GM23338 (cell line): ENCODE measurements around the gene AMFR.

Experiments
- EZH2 ChIP-seq: fragments of 200-600 bp; sonication (generic); IDR thresholded peaks from one replicate; pipeline ENCODE4 v1.8.0; 2017; ENCODE audit warnings: antibody characterized with exemption, mild to moderate bottlenecking, low read depth; ENCODE audit not compliant: unreplicated experiment
- EZH2phosphoT487 ChIP-seq: fragments of 200-600 bp; sonication (generic); IDR thresholded peaks from one replicate; pipeline ENCODE4 v1.8.1; 2018; ENCODE audit warnings: antibody characterized with exemption; ENCODE audit not compliant: unreplicated experiment
- JUNB ChIP-seq: IDR thresholded peaks from one replicate; pipeline ENCODE4 v1.6.1; 2016; ENCODE audit warnings: antibody characterized with exemption; ENCODE audit not compliant: unreplicated experiment
- POLR2AphosphoS5 ChIP-seq: IDR thresholded peaks from 2 replicates; pipeline ENCODE4 v1.6.1; 2016; ENCODE audit warnings: antibody characterized with exemption, low read depth
- ZNF331 ChIP-seq: fragments of 250-450 bp; sonication (Bioruptor Pico); IDR thresholded peaks from 2 replicates; pipeline ENCODE4 v1.5.0; 2020; ENCODE audit warnings: low read depth, mild to moderate bottlenecking, moderate library complexity
- TF ChIP-seq, protein P1 (sequence below), 2 experiments: fragments of 200-600 bp in 1 of 2; sonication (generic) in 1 of 2; conservative IDR thresholded peaks; 2 replicates each; pipeline versions ENCODE4 v1.5.1 to v1.6.1; 2016 to 2017; ENCODE audit warnings: antibody characterized with exemption in 2 of 2, low read depth in 2 of 2, mild to moderate bottlenecking in 2 of 2, moderate library complexity in 1 of 2

DNA sequence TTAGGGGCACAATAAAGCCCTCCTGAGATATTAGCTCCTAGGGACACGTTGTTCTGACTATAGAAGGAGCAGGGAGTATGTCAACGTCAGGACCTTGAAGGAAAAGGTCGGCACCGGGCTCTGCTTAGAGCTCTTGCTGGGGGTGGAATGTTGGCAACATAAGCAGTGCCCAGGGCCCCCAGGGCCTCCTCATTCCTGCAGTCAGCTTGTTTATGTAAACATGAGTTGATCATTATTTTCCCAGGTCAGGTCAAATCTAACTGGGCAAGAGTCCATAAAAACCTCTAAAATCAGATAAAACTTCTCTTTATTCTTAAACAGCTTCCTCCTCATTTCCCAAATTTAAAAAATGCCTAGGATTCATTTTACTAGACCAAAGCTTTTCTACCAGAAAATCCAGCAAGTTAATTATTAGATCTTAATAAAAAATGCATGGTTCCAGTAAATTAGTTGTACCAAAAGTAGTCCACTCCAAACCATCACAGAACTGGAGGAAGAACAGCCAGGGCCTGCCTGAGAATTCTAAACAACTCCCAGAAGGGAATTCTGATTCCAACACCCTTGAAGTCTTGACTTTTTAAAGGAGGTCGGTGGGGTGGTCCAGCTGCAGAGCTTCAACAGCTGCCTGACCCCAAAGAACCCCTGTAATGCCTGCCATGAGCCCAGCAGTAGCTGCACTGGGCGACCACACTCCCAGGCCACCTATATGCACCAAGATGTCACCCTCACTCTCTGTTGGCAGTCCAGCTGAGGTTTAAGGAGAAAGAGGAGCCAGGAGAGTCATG, 54.3 kb downstream of the AMFR start:
- TF ChIP-seq, protein P1, sequence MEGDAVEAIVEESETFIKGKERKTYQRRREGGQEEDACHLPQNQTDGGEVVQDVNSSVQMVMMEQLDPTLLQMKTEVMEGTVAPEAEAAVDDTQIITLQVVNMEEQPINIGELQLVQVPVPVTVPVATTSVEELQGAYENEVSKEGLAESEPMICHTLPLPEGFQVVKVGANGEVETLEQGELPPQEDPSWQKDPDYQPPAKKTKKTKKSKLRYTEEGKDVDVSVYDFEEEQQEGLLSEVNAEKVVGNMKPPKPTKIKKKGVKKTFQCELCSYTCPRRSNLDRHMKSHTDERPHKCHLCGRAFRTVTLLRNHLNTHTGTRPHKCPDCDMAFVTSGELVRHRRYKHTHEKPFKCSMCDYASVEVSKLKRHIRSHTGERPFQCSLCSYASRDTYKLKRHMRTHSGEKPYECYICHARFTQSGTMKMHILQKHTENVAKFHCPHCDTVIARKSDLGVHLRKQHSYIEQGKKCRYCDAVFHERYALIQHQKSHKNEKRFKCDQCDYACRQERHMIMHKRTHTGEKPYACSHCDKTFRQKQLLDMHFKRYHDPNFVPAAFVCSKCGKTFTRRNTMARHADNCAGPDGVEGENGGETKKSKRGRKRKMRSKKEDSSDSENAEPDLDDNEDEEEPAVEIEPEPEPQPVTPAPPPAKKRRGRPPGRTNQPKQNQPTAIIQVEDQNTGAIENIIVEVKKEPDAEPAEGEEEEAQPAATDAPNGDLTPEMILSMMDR (conservative IDR thresholded peaks at IDR 0.05; ENCODE audit: low read depth in 2 of 2): no peak
- TF ChIP-seq POLR2AphosphoS5: no peak
- no peak for TF ChIP-seq JUNB
- no peak for TF ChIP-seq EZH2
- TF ChIP-seq EZH2phosphoT487: no peak
- no peak for TF ChIP-seq ZNF331 (CRISPR knock-in tag)
